SK-N-MC (cell line): ENCODE results near the gene RBM10.

Experiments
- EZH2 ChIP-seq: fragments of 200-600 bp; sonication (generic); IDR thresholded peaks from one replicate; pipeline ENCODE4 v1.6.1; 2017; ENCODE audit warnings: antibody characterized with exemption
- FOXP2 ChIP-seq: optimal IDR thresholded peaks from 2 replicates; pipeline ENCODE3; 2011; ENCODE audit warnings: mild to moderate bottlenecking, moderate library complexity; ENCODE audit not compliant: insufficient read depth; ENCODE audit errors: extremely low read length, control extremely low read depth
- POLR2AphosphoS5 ChIP-seq: IDR thresholded peaks from 2 replicates; pipeline ENCODE4 v1.6.1; 2012; ENCODE audit warnings: mild to moderate bottlenecking, low read depth, low read length, borderline replicate concordance

- TF ChIP-seq POLR2AphosphoS5 = no peak
- no peak for TF ChIP-seq EZH2
- TF ChIP-seq FOXP2 = no peak
Observed at GRCh38 chrX:47112316-47112954, 32.6 kb upstream of the RBM10 start.
